NB4 (cell line): ENCODE results near the gene PLXDC2.

Source experiments
- CTCF ChIP-seq: IDR thresholded peaks from one replicate; pipeline ENCODE4 v1.5.1; 2012; ENCODE audit warnings: low read depth, low read length
- MAX ChIP-seq: IDR thresholded peaks from 2 replicates; pipeline ENCODE4 v1.6.1; 2011; ENCODE audit warnings: low read depth, low read length
- MYC ChIP-seq: IDR thresholded peaks from 2 replicates; pipeline ENCODE4 v1.6.1; 2011; ENCODE audit warnings: low read depth, low read length
- POLR2A ChIP-seq: IDR thresholded peaks from 2 replicates; pipeline ENCODE4 v1.6.1; 2011; ENCODE audit warnings: mild to moderate bottlenecking; ENCODE audit not compliant: insufficient read length; ENCODE audit errors: extremely low read depth

GRCh38 chr10:19816411-19817230 lies at the start of gene PLXDC2:
- TF ChIP-seq CTCF (no peak), MAX (no peak), POLR2A (no peak), MYC (no peak)
